ENCODE measurements around the gene NCBP1. TPM values are rescaled to one million over a fixed set of nuclear protein-coding genes. Genes with fewer than 3 reads are reported as not detected.

The NCBP1 gene
- total RNA-seq, 1 donor from 2014 or later: 25.4 TPM

GRCh38 chr9:97660340-97660739 is 26.7 kb downstream of the NCBP1 start:
- Histone ChIP-seq H3K4me3 (no peak overlapping the region), H3K27me3 (no peaks in the 10 kb centered on the region), H3K9me3 (no peaks in the 10 kb centered on the region), H3K4me1 (no peaks in the 10 kb centered on the region), H3K36me3 (peaks cover 99% of the 10 kb centered on the region), H3K27ac (peak overlapping the region; percentile 31)
- TF ChIP-seq CTCF (IDR thresholded peaks at IDR 0.05): no peak
- ATAC-seq: peak; percentile 49
- no peak for DNase-seq
- intact Hi-C loops (cut with DNase I): no loop called here

GRCh38 chr9:97660847-97661246 is 27.2 kb downstream of the NCBP1 start:
- Histone ChIP-seq H3K27me3 (no peaks in the 10 kb centered on the region), H3K4me1 (no peaks in the 10 kb centered on the region), H3K36me3 (peaks cover 99% of the 10 kb centered on the region), H3K4me3 (no peak overlapping the region), H3K9me3 (no peaks in the 10 kb centered on the region), H3K27ac (no peak overlapping the region)
- DNase-seq (no peak), ATAC-seq (no peak)
- intact Hi-C loops (cut with DNase I): no loop called here
- TF ChIP-seq CTCF (IDR thresholded peaks at IDR 0.05): no peak

GRCh38 chr9:97665742-97666141 is 32.1 kb downstream of the NCBP1 start:
- Histone ChIP-seq H3K27ac (no peak overlapping the region), H3K27me3 (no peaks in the 10 kb centered on the region), H3K9me3 (no peaks in the 10 kb centered on the region), H3K36me3 (peaks cover 99% of the 10 kb centered on the region), H3K4me3 (no peak overlapping the region), H3K4me1 (no peaks in the 10 kb centered on the region)
- ATAC-seq (no peak), DNase-seq (no peak)
- TF ChIP-seq CTCF (IDR thresholded peaks at IDR 0.05): no peak
- intact Hi-C loops (cut with DNase I): no loop called here

GRCh38 chr9:97666907-97667686 is 33.5 kb downstream of the NCBP1 start:
- Histone ChIP-seq H3K4me1 (no peaks in the 10 kb centered on the region), H3K36me3 (peaks cover 100% of the 10 kb centered on the region), H3K9me3 (no peaks in the 10 kb centered on the region), H3K27ac (no peak overlapping the region), H3K27me3 (no peaks in the 10 kb centered on the region), H3K4me3 (no peak overlapping the region)
- ATAC-seq (peak; percentile 72), DNase-seq (no peak)
- TF ChIP-seq CTCF (IDR thresholded peaks at IDR 0.05): no peak
- intact Hi-C loops (cut with DNase I): no loop called here

- H3K27ac ChIP-seq: no peak overlapping the region
- no peak for DNase-seq
- intact Hi-C loops (cut with DNase I): no loop called here
- no peaks in the 10 kb centered on the region for H3K9me3 ChIP-seq
- H3K4me1 ChIP-seq: no peaks in the 10 kb centered on the region
- no peaks in the 10 kb centered on the region for H3K27me3 ChIP-seq
- no peak for ATAC-seq
- TF ChIP-seq CTCF (IDR thresholded peaks at IDR 0.05): no peak
- H3K4me3 ChIP-seq: no peak overlapping the region
- peaks cover 100% of the 10 kb centered on the region for H3K36me3 ChIP-seq
These were observed 34.9 kb downstream of the NCBP1 start for GRCh38 chr9:97668485-97668884.

All from upper lobe of right lung (tissue), 1 donor.